Measurements from ENCODE around the gene ZDHHC18. TPM values are rescaled to one million over a fixed set of nuclear protein-coding genes. Genes with fewer than 3 reads are reported as not detected.
A peak's percentile ranks its signal among the peaks of the same experiment; 100 is the strongest.
"Not testable (repeated sequence)": the region's sequence is repeated elsewhere in the genome, so short reads cannot be mapped to it uniquely, and the experiment has no call there.

ZDHHC18 gene
- total RNA-seq, 1 donor from 2014 or later: 14.4 TPM

DNA sequence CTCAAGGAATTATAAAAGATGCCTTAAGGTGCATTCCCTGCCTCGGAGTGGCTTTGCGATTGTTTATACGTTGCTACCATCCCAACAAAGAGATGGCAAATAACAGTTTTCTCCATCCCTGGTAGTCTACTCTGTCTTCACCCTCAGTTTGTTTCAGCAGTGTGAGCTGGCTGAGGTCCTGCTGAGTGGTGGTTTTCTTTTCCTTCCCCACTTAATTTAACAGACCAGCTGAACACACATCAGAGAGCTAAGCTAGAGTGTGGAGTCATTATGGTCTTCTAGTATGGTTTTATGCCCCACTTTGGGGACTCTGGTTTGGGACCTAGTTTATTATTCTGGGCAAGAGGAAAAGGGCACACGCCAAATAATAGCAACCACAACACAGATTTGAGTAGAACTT, 36.6 kb upstream of the ZDHHC18 start:
- no peak for ATAC-seq (ENCODE audit: poor library complexity)
- DNase-seq: no peak
- intact Hi-C loops (cut with DNase I): loop anchor here (2.0 kb wide), 2 partner anchors 95 to 187 kb away; no protein-coding TSS in a partner anchor

GRCh38 chr1:26790551-26790953, 35.9 kb upstream of the ZDHHC18 start:
- ATAC-seq (ENCODE audit: poor library complexity) (no peak), DNase-seq (no peak)
- intact Hi-C loops (cut with DNase I): loop anchor here (2.0 kb wide), 1 partner anchor 188 kb away; no protein-coding TSS in a partner anchor

DNA sequence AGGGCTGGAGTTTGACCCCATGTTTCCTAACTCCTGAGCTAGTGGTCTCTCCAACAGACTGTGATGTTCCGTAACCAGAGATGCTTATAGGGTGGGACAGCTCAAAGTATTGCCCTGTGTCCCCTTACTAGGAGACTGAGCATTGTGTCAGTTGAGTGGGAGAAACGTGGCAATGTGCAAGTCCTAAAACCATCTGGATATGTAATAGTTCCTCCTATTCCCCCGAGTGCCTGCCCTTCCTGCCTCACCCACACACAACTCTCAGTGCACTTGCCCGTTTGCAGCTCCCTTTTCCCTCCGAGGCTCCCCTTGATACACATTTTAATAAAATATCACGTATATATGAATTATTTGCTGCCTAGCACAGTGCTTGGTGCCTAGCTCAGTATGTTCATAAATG, 35.3 kb upstream of the ZDHHC18 start:
- intact Hi-C loops (cut with DNase I): loop anchor here (2.0 kb wide), 1 partner anchor 188 kb away; no protein-coding TSS in a partner anchor
- DNase-seq: no peak
- no peak for ATAC-seq (ENCODE audit: poor library complexity)

DNA sequence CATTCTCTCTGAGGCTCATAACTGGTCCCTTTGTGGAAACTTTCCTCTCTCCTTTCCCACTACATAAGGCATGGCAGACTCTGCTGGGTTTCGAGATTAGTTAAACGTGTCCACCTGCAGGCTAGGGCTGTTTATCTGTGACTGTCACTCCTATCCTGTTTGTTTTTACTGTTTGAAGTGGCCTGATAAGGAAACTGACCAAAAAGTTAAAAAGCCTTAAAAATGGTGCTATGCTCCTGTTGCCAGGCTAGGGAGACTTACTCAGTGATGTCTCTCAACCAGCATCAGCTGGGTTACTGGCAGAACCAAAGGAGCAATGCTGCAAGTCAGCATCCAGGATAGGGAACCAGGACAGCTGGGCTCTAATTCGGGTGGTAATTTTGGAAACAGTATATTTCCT, 34.9 kb upstream of the ZDHHC18 start:
- no peak for ATAC-seq (ENCODE audit: poor library complexity)
- intact Hi-C loops (cut with DNase I): loop anchor here (2.0 kb wide), 1 partner anchor 189 kb away; no protein-coding TSS in a partner anchor
- no peak for DNase-seq

DNA sequence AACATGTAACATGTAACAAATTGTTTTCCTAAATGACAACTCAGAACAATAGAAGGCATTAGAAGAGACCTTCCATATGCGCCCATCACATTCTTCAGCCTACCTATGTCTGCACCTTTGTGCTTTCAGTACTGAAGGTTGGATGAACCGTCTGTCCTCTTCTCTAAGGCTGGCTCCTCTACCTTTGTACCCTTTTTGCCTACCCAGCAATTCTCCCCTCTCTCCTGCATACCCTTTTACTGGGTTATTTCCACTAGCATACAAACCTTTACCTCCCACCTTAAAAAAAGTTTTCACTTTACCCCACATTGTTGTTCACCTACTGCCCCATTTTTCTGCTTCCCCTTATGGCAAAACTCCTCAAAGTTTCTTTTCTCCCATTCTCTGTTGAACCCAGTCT, 33.6 kb upstream of the ZDHHC18 start:
- DNase-seq (no peak), ATAC-seq (ENCODE audit: poor library complexity) (no peak)
- intact Hi-C loops (cut with DNase I): no loop called here

- ATAC-seq (ENCODE audit: poor library complexity) (no peak), DNase-seq (no peak)
- intact Hi-C loops (cut with DNase I): no loop called here
Measured at GRCh38 chr1:26794391-26794790, 32.1 kb upstream of the ZDHHC18 start.

DNA sequence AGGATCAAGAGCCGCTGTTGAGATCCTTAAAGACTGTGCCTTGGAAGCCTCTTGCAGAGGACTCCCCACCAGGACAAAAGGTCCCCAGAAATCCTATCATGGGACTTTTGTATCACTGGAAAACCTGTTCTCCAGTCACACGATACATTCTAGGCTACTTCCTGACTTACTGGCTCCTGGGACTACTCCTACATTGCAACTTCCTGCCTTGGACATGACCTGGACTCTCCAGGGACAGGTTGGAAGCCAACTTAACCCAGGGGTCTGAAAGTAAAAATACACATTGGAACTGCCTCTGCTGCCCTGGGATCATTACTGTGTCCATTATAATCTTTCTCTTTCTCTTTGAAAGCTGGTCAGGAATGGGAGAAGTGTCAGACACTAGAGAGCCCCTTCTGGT, 28.9 kb upstream of the ZDHHC18 start:
- intact Hi-C loops (cut with DNase I): no loop called here
- ATAC-seq (ENCODE audit: poor library complexity) (no peak), DNase-seq (no peak)

DNA sequence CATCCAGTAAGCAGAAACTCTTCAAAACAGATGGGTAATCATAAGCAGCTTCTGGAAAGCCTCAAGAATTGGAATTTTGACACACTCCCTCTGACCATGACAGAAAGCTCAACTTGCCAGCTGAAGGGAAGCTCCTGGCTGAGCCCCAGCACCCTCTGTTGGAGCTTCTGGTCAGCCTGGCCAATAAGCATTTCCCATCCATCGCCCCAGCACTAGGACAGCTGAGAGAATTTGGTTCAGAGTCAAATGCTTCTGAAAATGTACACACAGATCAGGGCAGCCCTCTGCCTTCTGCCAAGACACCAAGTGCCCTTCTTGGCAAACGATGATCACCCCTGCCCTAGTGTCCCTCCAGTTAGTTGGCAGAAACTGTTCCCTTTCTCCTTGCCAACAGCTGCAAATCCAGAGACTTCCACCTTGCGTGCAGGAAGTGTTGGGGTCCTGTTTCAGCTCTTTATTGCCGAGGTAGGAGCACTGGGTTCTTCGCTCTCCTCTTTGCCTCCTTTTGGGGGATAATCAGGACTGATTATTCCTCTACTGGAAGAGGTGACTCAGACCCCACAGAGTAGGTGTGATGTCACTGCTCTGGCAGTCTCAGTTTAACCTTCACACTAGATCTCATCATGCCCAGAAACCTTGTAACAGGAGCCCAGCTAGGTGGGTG, 26.9 kb upstream of the ZDHHC18 start:
- DNase-seq: peak; percentile 86
- ATAC-seq (ENCODE audit: poor library complexity): peak; percentile 93
- intact Hi-C loops (cut with DNase I): no loop called here

GRCh38 chr1:26803932-26804331, 22.6 kb upstream of the ZDHHC18 start:
- DNase-seq; intact Hi-C loops (cut with DNase I); ATAC-seq (ENCODE audit: poor library complexity): not testable (repeated sequence)

- peak; percentile 76 for ATAC-seq (ENCODE audit: poor library complexity)
- peak; percentile 61 for DNase-seq
- intact Hi-C loops (cut with DNase I): loop anchor here (5.0 kb wide), 1 partner anchor 67 kb away; no protein-coding TSS in a partner anchor
Measured at GRCh38 chr1:26810105-26810504, 16.4 kb upstream of the ZDHHC18 start.

DNA sequence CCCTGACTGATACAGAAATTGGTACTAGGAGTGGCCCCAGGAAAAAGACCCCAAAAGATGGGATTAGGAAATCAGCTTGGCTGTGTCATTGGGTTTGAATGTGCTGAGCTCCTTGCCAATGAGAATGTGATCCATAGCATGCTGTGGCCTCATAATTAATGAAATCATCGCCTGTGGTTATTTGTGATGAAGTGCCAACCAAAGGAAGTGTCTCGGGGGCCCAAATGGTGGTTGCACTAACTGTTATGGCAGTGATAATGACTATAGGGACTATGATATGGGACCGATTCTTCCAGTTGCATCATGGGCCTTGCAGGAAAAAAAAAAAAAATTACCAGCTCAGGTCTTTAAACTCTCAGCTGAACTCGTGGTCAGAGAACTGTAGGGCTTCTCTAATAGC, 15.4 kb upstream of the ZDHHC18 start:
- DNase-seq: no peak
- no peak for ATAC-seq (ENCODE audit: poor library complexity)
- intact Hi-C loops (cut with DNase I): loop anchor here (5.0 kb wide), 1 partner anchor 66 kb away; no protein-coding TSS in a partner anchor

DNA sequence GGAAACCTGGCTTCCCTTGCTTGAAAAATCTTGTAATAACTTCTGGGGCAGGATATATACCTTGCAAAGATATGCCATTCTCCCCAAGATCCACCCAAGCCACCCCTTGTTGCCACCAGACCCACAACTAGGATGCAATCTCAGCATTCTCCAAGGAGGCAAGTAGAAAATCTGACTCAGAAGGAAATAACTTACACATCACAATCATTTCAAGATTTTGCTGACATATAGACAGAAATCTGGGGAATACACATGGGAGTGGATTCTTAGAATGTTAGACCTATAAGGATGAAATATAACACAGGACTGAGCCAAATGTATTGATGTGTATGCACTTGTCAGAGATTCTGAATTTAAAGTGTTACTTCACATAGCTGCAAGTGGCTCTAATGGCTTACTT, 14.8 kb upstream of the ZDHHC18 start:
- ATAC-seq (ENCODE audit: poor library complexity) (no peak), DNase-seq (no peak)
- intact Hi-C loops (cut with DNase I): loop anchor here (5.0 kb wide), 1 partner anchor 66 kb away; no protein-coding TSS in a partner anchor

DNA sequence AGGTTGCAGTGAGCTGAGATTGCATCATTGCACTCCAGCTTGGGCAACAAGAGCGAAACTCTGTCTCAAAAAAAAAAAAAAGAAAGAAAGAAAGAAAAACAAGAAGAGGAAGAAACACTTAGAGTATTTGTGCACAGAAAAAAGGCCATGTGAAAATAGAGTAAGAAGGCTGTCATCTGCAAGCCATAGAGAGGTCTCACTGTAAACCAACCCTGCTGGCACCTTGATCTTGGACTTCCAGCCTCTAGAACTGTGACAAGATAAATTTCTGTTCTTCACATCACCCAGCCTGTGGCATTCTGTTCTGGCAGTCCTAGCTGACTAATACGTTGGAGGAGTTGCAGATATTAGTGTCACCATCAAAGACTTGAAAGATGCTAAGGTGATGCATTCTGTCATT, 12.1 kb upstream of the ZDHHC18 start:
- ATAC-seq (ENCODE audit: poor library complexity) (no peak), DNase-seq (no peak)
- intact Hi-C loops (cut with DNase I): loop anchor here (5.0 kb wide), 1 partner anchor 63 kb away; no protein-coding TSS in a partner anchor

DNA sequence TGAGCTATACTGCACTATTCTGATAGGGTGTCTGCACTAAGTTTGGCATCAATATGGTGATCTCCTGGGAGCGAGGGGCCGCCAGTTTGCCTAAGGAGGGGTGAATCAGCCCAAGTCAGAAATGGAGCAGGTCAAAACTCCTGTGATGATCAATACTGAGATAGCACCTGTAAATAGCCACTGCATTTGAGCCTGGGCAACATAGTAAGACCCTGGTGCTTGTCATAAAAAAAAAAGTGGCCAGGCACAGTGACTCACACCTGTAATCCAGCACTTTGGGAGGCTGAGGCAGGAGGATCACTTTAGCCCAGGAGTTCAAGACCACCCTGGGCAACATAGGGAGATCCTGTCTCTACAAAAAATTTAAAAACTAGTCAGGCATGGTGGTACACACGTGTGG, 11.6 kb upstream of the ZDHHC18 start:
- intact Hi-C loops (cut with DNase I): loop anchor here (5.0 kb wide), 1 partner anchor 62 kb away; no protein-coding TSS in a partner anchor
- DNase-seq: no peak
- no peak for ATAC-seq (ENCODE audit: poor library complexity)

- peak; percentile 71 for ATAC-seq (ENCODE audit: poor library complexity)
- intact Hi-C loops (cut with DNase I): no loop called here
- no peak for DNase-seq
Measured at GRCh38 chr1:26820784-26821269, 5.7 kb upstream of the ZDHHC18 start.

GRCh38 chr1:26822737-26823395, 3.6 kb upstream of the ZDHHC18 start:
- ATAC-seq (ENCODE audit: poor library complexity): no peak
- intact Hi-C loops (cut with DNase I): no loop called here
- no peak for DNase-seq

DNA sequence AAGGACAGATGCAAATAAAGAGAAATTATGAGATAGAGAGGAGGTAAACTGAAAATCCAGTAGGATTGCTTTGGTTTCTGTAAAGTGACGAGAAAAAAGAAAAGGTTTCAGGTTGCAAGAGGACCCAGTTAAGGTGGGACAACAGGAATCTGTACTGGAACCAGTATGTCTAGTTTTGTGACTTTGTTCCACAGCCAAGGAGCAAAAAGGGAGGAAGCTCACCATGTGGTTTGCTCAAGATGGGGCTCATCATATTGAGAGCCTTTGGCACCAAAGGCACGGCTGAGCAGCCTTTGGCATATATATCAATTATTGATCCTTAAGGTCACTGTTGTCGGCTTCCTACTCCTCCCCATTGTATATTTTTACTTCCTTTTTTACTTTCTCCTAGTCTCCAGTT, 1.8 kb upstream of the ZDHHC18 start:
- DNase-seq (no peak), ATAC-seq (ENCODE audit: poor library complexity) (no peak)
- intact Hi-C loops (cut with DNase I): no loop called here

- no peak for ATAC-seq (ENCODE audit: poor library complexity)
- intact Hi-C loops (cut with DNase I): no loop called here
- no peak for DNase-seq
Measured at GRCh38 chr1:26827106-26827604, 667 bp downstream of the ZDHHC18 start.

GRCh38 chr1:26827663-26828062, 1.2 kb downstream of the ZDHHC18 start:
- DNase-seq (no peak), ATAC-seq (ENCODE audit: poor library complexity) (no peak)
- intact Hi-C loops (cut with DNase I): no loop called here

Measured in Right ventricle myocardium superior (tissue), 1 donor.